ENCODE data around the gene SLC4A1AP. TPM values are rescaled to one million over a fixed set of nuclear protein-coding genes. Genes with fewer than 3 reads are reported as not detected.

Gene SLC4A1AP
- total RNA-seq, 1 experiment from 2014 or later = 20.8 TPM

DNA sequence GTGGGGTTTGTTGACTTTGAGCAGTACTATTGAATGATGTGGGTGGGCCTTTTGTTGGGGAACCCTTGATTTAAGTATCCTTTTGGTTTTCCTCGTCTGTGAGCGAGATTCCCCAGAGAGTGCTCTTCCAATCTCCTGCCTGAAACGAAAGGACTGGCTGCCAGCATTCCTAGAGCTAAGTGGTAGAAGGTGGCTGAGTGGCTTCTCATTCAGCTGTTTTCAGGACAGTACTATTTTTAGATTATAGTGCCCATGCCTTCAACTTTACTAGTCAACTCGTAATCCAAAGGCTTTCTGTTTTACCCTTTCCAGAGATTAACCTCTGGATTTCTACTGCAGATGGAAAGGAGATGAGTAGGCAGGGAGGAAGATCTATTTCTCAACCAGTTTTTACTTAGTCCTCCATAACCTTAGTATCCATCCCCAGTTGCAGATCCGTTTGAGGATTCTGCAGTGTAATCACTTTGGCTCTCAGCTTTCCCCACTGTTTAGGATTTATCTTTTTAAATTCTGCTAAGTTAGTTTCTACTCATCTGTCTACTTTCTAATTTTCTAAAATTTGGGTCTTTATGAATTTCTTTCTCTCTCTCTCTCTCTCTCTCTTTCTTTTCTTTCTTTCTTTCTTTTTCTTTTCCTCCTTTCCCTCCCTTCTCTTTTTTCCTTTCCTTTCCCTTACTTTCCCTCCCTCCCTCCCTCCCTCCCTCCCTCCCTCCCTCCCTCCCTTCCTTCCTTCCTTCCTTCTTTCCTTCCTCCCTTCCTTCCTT is 9.2 kb downstream of the SLC4A1AP start:
- no peak overlapping the region for H3K9ac ChIP-seq (ENCODE audit: extremely low read depth, insufficient read length, low read length)
- no peaks in the 10 kb centered on the region for H3K4me1 ChIP-seq (ENCODE audit: insufficient read depth, low read length)
- no peaks in the 10 kb centered on the region for H4K20me1 ChIP-seq (ENCODE audit: control insufficient read depth, insufficient read depth, insufficient read length)
- H2AFZ ChIP-seq (ENCODE audit: low read length) = no peak overlapping the region
- H3K18ac ChIP-seq (ENCODE audit: insufficient read length, low read depth, low read length) = no peak overlapping the region
- Mint-ChIP-seq H3K4me1 (no peaks in the 10 kb centered on the region), H3K27me3 (ENCODE audit: low read depth) (no peaks in the 10 kb centered on the region), H3K9me3 (no peaks in the 10 kb centered on the region), H3K27ac (no peak overlapping the region), H3K36me3 (ENCODE audit: insufficient read depth in 1 of 3, low read depth in 3 of 3) (peaks cover 8 to 57% (median 47%) of the 10 kb centered on the region in 3 experiments; a peak in 5 of 7 replicates), H3K4me3 (no peak overlapping the region)
- no peak overlapping the region for H3K23ac ChIP-seq (ENCODE audit: insufficient read length, low read depth, low read length)
- no peak overlapping the region for H4K8ac ChIP-seq (replicated peaks; ENCODE audit: insufficient read length, low read depth, low read length)
- no peak overlapping the region for H3T11ph ChIP-seq (ENCODE audit: low read length)
- no peaks in the 10 kb centered on the region for H3K79me1 ChIP-seq (ENCODE audit: insufficient read depth, low read depth, low read length, poor library complexity, severe bottlenecking)
- no peaks in the 10 kb centered on the region for H3K79me2 ChIP-seq (ENCODE audit: insufficient read depth, low read length)
- H2BK120ac ChIP-seq (ENCODE audit: low read depth, low read length, poor library complexity, severe bottlenecking) = no peak overlapping the region
- no peak overlapping the region for H4K5ac ChIP-seq (ENCODE audit: insufficient read length, low read depth, low read length)
- H2AK5ac ChIP-seq (ENCODE audit: insufficient read length, low read length) = no peak overlapping the region
- H3K14ac ChIP-seq (ENCODE audit: insufficient read depth, low read length) = no peak overlapping the region
- WGBS (ENCODE audit: extremely low coverage, insufficient read length, low lambda C conversion rate) = no CpG with 5 or more reads among the region's 5 CpGs
- no peak overlapping the region for H3K27ac ChIP-seq (ENCODE audit: insufficient read length, low read depth, low read length)
- H4K91ac ChIP-seq (ENCODE audit: insufficient read length, low read depth, low read length) = no peak overlapping the region
- no peak overlapping the region for H2BK12ac ChIP-seq (ENCODE audit: insufficient read length, low read depth, low read length)
- H3K4ac ChIP-seq (ENCODE audit: low read depth, low read length) = no peak overlapping the region
- no peaks in the 10 kb centered on the region for H3K23me2 ChIP-seq (ENCODE audit: insufficient read length, low read depth, low read length, poor library complexity, severe bottlenecking)
- H3K9me3 ChIP-seq (ENCODE audit: control insufficient read depth, low read depth, low read length) = no peaks in the 10 kb centered on the region
- H3K4me2 ChIP-seq (ENCODE audit: insufficient read depth, insufficient read length, low read length) = no peak overlapping the region
- H2BK15ac ChIP-seq (ENCODE audit: low read depth, low read length) = no peak overlapping the region
- TF ChIP-seq, protein P1, sequence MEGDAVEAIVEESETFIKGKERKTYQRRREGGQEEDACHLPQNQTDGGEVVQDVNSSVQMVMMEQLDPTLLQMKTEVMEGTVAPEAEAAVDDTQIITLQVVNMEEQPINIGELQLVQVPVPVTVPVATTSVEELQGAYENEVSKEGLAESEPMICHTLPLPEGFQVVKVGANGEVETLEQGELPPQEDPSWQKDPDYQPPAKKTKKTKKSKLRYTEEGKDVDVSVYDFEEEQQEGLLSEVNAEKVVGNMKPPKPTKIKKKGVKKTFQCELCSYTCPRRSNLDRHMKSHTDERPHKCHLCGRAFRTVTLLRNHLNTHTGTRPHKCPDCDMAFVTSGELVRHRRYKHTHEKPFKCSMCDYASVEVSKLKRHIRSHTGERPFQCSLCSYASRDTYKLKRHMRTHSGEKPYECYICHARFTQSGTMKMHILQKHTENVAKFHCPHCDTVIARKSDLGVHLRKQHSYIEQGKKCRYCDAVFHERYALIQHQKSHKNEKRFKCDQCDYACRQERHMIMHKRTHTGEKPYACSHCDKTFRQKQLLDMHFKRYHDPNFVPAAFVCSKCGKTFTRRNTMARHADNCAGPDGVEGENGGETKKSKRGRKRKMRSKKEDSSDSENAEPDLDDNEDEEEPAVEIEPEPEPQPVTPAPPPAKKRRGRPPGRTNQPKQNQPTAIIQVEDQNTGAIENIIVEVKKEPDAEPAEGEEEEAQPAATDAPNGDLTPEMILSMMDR (conservative IDR thresholded peaks at IDR 0.05) = no peak
- H3K27me3 ChIP-seq (ENCODE audit: insufficient read depth, low read length) = no peaks in the 10 kb centered on the region
- H2BK5ac ChIP-seq (ENCODE audit: insufficient read length, low read length) = no peak overlapping the region
- no peak overlapping the region for H2BK20ac ChIP-seq (ENCODE audit: low read depth, low read length, poor library complexity, severe bottlenecking)
- H3K56ac ChIP-seq (ENCODE audit: insufficient read length, low read depth, low read length) = no peak overlapping the region
- no peak for DNase-seq

Data from H9 (cell line).